DND-41 (cell line): ENCODE data around the gene RPL10.
A peak's percentile ranks its signal among the peaks of the same experiment; 100 is the strongest.
"Not testable (repeated sequence)": the region's sequence is repeated elsewhere in the genome, so short reads cannot be mapped to it uniquely, and the experiment has no call there.

Experiments used
- ATAC-seq: fragments of 200-7000 bp; cut with Tn5 transposase; 3 replicates; pipeline ENCODE4 v1.9.1; 2021; ENCODE audit warnings: low read depth; ENCODE audit not compliant: insufficient read depth
- DNase-seq: peaks from one replicate; pipeline ENCODE4 v3.0.0-alpha.2; 2020
- H2AFZ ChIP-seq: 2 replicates; pipeline ENCODE4 v1.6.0; 2012; ENCODE audit warnings: low read depth, low read length
- H3K27ac ChIP-seq: 2 replicates; pipeline ENCODE4 v1.5.1; 2012; ENCODE audit warnings: low read length, inconsistent platforms
- H3K27me3 ChIP-seq: fragments of 200-600 bp; sonication (generic); 2 replicates; pipeline ENCODE4 v1.6.0; 2012; ENCODE audit warnings: low read length, mild to moderate bottlenecking, inconsistent platforms; ENCODE audit not compliant: insufficient read depth, poor library complexity
- H3K36me3 ChIP-seq: 2 replicates; pipeline ENCODE4 v1.5.1; 2012; ENCODE audit warnings: low read length, inconsistent platforms; ENCODE audit not compliant: insufficient read depth
- H3K4me1 ChIP-seq: 2 replicates; pipeline ENCODE4 v1.5.1; 2012; ENCODE audit warnings: mild to moderate bottlenecking, low read length; ENCODE audit not compliant: insufficient read depth
- H3K4me2 ChIP-seq: 2 replicates; pipeline ENCODE4 v1.6.0; 2012; ENCODE audit warnings: mild to moderate bottlenecking, moderate library complexity, low read length, inconsistent platforms; ENCODE audit not compliant: insufficient read depth
- H3K4me3 ChIP-seq, 2 experiments: fragments of 200-600 bp in 1 of 2; shearing (Covaris generic) in 1 of 2; 2 replicates each; pipeline ENCODE4 v1.5.1; 2012 to 2016; ENCODE audit warnings: inconsistent platforms in 2 of 2, low read length in 2 of 2, mild to moderate bottlenecking in 2 of 2, low read depth in 1 of 2, moderate library complexity in 1 of 2
- H3K79me2 ChIP-seq: 2 replicates; pipeline ENCODE4 v1.6.0; 2012; ENCODE audit warnings: low read length, inconsistent platforms; ENCODE audit not compliant: insufficient read depth
- H3K9ac ChIP-seq: 2 replicates; pipeline ENCODE4 v1.6.0; 2012; ENCODE audit warnings: low read depth, mild to moderate bottlenecking, inconsistent platforms, low read length, moderate library complexity
- H3K9me3 ChIP-seq: 2 replicates; pipeline ENCODE4 v1.5.1; 2012; ENCODE audit warnings: low read length, moderate library complexity, mild to moderate bottlenecking, inconsistent platforms; ENCODE audit not compliant: insufficient read depth, severe bottlenecking
- H4K20me1 ChIP-seq: 2 replicates; pipeline ENCODE4 v1.6.0; 2012; ENCODE audit warnings: low read length; ENCODE audit not compliant: insufficient read depth
- CTCF ChIP-seq: IDR thresholded peaks from 2 replicates; pipeline ENCODE4 v1.5.1; 2012; ENCODE audit warnings: borderline replicate concordance, low read length, moderate library complexity, mild to moderate bottlenecking; ENCODE audit not compliant: poor library complexity, severe bottlenecking; ENCODE audit errors: extremely low read depth
- EZH2 ChIP-seq: IDR thresholded peaks from 3 replicates; pipeline ENCODE4 v1.6.1; 2012; ENCODE audit warnings: borderline replicate concordance, low read depth, mild to moderate bottlenecking, moderate library complexity, low read length, inconsistent platforms; ENCODE audit not compliant: severe bottlenecking

The RPL10 gene

GRCh38 chrX:154382483-154383069, 15.6 kb upstream of the RPL10 start:
- Histone ChIP-seq H3K36me3 (peaks cover 18% of the 10 kb centered on the region; the same call in 1 of the 2 replicates), H3K9me3 (no peaks in the 10 kb centered on the region), H3K4me1 (peaks cover 18% of the 10 kb centered on the region), H3K9ac (no peak overlapping the region), H3K27ac (no peak overlapping the region), H3K4me2 (no peak overlapping the region), H2AFZ (no peak overlapping the region), H3K27me3 (no peaks in the 10 kb centered on the region), H3K4me3 (no peak overlapping the region), H4K20me1 (peaks cover 13% of the 10 kb centered on the region), H3K79me2 (peaks cover 18% of the 10 kb centered on the region)
- no peak for DNase-seq
- TF ChIP-seq CTCF (no peak), EZH2 (no peak)
- ATAC-seq = no peak

- Histone ChIP-seq H4K20me1 (peaks cover 13% of the 10 kb centered on the region), H3K27me3 (no peaks in the 10 kb centered on the region), H3K4me2 (no peak overlapping the region), H2AFZ (no peak overlapping the region), H3K4me1 (peaks cover 11% of the 10 kb centered on the region), H3K79me2 (peaks cover 18% of the 10 kb centered on the region), H3K36me3 (peaks cover 18% of the 10 kb centered on the region; the same call in 1 of the 2 replicates), H3K9ac (no peak overlapping the region), H3K4me3 (no peak overlapping the region), H3K27ac (no peak overlapping the region), H3K9me3 (no peaks in the 10 kb centered on the region)
- no peak for ATAC-seq
- no peak for DNase-seq
- TF ChIP-seq EZH2 = no peak
- TF ChIP-seq CTCF = no peak
Measured at GRCh38 chrX:154383359-154384283, 14.6 kb upstream of the RPL10 start.

DNA sequence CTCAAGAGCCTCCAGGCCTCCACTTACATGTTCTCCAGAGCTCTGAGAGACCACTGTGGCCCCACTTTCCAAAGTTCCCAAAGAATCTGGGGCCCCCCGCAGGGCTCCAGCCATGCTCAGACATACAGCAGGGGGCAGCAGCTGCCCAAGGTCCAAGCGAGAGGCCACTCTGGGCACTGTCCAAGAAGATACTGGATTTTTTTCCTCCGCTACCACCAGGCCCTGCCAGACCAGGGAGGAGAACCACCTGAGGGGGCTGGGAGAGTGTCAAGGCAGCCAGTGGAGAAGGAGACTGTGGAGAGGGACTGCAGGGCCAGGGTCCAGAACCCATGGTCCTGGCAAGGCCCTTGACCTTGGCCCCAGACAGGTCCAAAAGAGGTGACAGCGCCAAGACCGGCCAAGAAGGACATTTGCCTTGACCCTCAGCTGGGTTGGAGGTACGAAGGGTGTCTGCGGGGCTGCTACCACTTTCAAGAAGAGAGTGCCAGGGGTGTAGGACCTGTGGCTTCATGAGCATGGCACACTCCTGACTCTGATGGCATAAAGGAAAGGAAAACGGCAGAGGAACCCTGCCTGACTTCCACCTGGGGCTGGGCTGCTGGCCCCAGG, 13.8 kb upstream of the RPL10 start:
- Histone ChIP-seq H3K9me3 (no peaks in the 10 kb centered on the region), H3K4me2 (no peak overlapping the region), H4K20me1 (peaks cover 13% of the 10 kb centered on the region), H3K9ac (no peak overlapping the region), H2AFZ (no peak overlapping the region), H3K79me2 (peaks cover 16% of the 10 kb centered on the region), H3K27me3 (no peaks in the 10 kb centered on the region), H3K27ac (no peak overlapping the region), H3K36me3 (peaks cover 18% of the 10 kb centered on the region; the same call in 1 of the 2 replicates), H3K4me3 (no peak overlapping the region), H3K4me1 (peaks cover 11% of the 10 kb centered on the region)
- DNase-seq (no peak), ATAC-seq (no peak)
- TF ChIP-seq EZH2 (no peak), CTCF (peak; percentile 10)

DNA sequence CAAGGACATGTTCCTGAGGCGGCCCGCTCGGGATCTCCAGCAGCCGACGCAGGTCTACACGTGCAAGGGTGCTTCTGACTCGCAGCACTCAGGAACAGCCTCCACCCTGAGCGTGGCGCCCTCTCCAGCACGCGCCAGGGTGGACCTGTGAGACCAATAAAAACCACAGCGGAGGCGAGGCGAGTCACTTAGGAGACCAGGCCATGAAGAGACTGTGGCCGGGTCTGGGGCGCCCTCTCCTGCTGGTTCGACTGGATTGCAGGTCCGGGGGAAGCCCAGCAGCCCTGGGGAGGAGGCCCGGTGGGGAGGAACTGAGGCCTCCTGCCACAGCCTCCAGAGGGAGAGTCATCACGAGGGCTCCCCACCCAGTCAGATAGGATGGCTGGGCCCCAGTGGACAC, 10.1 kb upstream of the RPL10 start:
- H3K4me1 ChIP-seq, H3K9me3 ChIP-seq, H3K9ac ChIP-seq, H3K36me3 ChIP-seq, H2AFZ ChIP-seq, H3K4me2 ChIP-seq, H3K4me3 ChIP-seq, H4K20me1 ChIP-seq, H3K27ac ChIP-seq, H3K27me3 ChIP-seq, DNase-seq, H3K79me2 ChIP-seq: not testable (repeated sequence)
- ATAC-seq = peak; percentile 19

- not testable (repeated sequence) for DNase-seq, H3K4me3 ChIP-seq, H3K27ac ChIP-seq, H3K36me3 ChIP-seq, H3K9me3 ChIP-seq, H4K20me1 ChIP-seq, H3K27me3 ChIP-seq, H3K9ac ChIP-seq, H3K79me2 ChIP-seq, H2AFZ ChIP-seq, H3K4me2 ChIP-seq, ATAC-seq, H3K4me1 ChIP-seq
Measured at GRCh38 chrX:154388649-154389048, 9.5 kb upstream of the RPL10 start.
